OCI-LY7 (cell line): ENCODE results near the gene WDFY4. TPM values are rescaled to one million over a fixed set of nuclear protein-coding genes. Genes with fewer than 3 reads are reported as not detected.

Experiments
- BruUV-seq: library from RNA; stranded (reverse); fragments of 400-500 nt; replicated peaks from 2 replicates; lab custom pipeline; 2021; lab: Mats Ljungman, UMichigan
- CTCF ChIA-PET: fragments of 300-600 bp; sonication (Branson Sonifier 250); formaldehyde crosslinking; loops from one replicate; lab custom pipeline; 2022; ENCODE audit warnings: antibody characterized with exemption; ENCODE audit not compliant: unreplicated experiment; lab: Charles Lee
- POLR2A ChIA-PET: fragments of 300-600 bp; sonication (Branson Sonifier 250); formaldehyde crosslinking; loops from one replicate; lab custom pipeline; 2022; ENCODE audit warnings: antibody characterized with exemption; lab: Charles Lee
- DNase-seq: peaks from one replicate; pipeline ENCODE4 v3.0.0-alpha.2; 2015; ENCODE audit warnings: low spot score
- H2AFZ ChIP-seq: fragments of 200-600 bp; sonication (generic), shearing (Covaris generic); 2 replicates; pipeline ENCODE4 v1.6.1; 2014; ENCODE audit warnings: mild to moderate bottlenecking, antibody characterized with exemption, low read length, moderate library complexity
- H3K27ac ChIP-seq: fragments of 200-600 bp; sonication (generic); 2 replicates; pipeline ENCODE4 v1.5.1; 2014; ENCODE audit warnings: mixed run types, low read depth, mild to moderate bottlenecking, moderate library complexity, low read length, inconsistent platforms; ENCODE audit not compliant: poor library complexity, severe bottlenecking
- H3K36me3 ChIP-seq: fragments of 200-600 bp; sonication (generic); 2 replicates; pipeline ENCODE4 v1.6.1; 2014; ENCODE audit warnings: mild to moderate bottlenecking, antibody characterized with exemption, low read length, moderate library complexity, mixed read lengths; ENCODE audit not compliant: insufficient read depth
- H3K4me1 ChIP-seq: fragments of 200-600 bp; sonication (generic); 2 replicates; pipeline ENCODE4 v1.5.1; 2014; ENCODE audit warnings: mild to moderate bottlenecking, low read length; ENCODE audit not compliant: insufficient read depth, poor library complexity, severe bottlenecking
- H3K4me2 ChIP-seq: fragments of 200-600 bp; sonication (generic); 2 replicates; pipeline ENCODE4 v1.6.1; 2014; ENCODE audit warnings: mild to moderate bottlenecking, low read length
- H3K4me3 ChIP-seq: fragments of 200-600 bp; sonication (generic); 2 replicates; pipeline ENCODE4 v1.5.1; 2014; ENCODE audit warnings: mild to moderate bottlenecking, low read depth, low read length; ENCODE audit not compliant: poor library complexity, severe bottlenecking
- H3K79me2 ChIP-seq: fragments of 200-600 bp; sonication (generic); 2 replicates; pipeline ENCODE4 v1.6.1; 2016; ENCODE audit warnings: low read depth, mild to moderate bottlenecking, low read length, moderate library complexity, mixed read lengths; ENCODE audit not compliant: insufficient read depth
- H3K9me2 ChIP-seq: fragments of 200-600 bp; sonication (generic); 2 replicates; pipeline ENCODE4 v1.6.1; 2016; ENCODE audit warnings: mild to moderate bottlenecking, low read length, mixed read lengths; ENCODE audit not compliant: insufficient read depth
- H3K9me3 ChIP-seq: fragments of 200-600 bp; sonication (generic); 2 replicates; pipeline ENCODE4 v1.6.1; 2014; ENCODE audit warnings: mild to moderate bottlenecking, mixed run types, low read length, mixed read lengths
- H4K20me1 ChIP-seq: fragments of 200-600 bp; sonication (generic); 2 replicates; pipeline ENCODE4 v1.6.1; 2014; ENCODE audit warnings: mild to moderate bottlenecking, antibody characterized with exemption, low read length, moderate library complexity, mixed read lengths; ENCODE audit not compliant: insufficient read depth
- CTCF ChIP-seq: fragments of 200-600 bp; sonication (generic); conservative IDR thresholded peaks from 2 replicates; pipeline ENCODE4 v1.5.1; 2014; ENCODE audit warnings: mild to moderate bottlenecking, antibody characterized with exemption, low read length, moderate library complexity, mixed read lengths
- EZH2phosphoT487 ChIP-seq: fragments of 200-600 bp; sonication (generic); IDR thresholded peaks from 2 replicates; pipeline ENCODE4 v1.6.1; 2018; ENCODE audit warnings: low read depth, borderline replicate concordance, mild to moderate bottlenecking, mixed run types, antibody characterized with exemption, low read length, moderate library complexity, mixed read lengths
- intact Hi-C: fragments of 100-400 bp; cut with micrococcal nuclease; formaldehyde crosslinking; loops from one replicate; pipeline ENCODE4 v1.10.0; 2022; ENCODE audit not compliant: unreplicated experiment
- total RNA-seq, 2 experiments: library from RNA; depleted of rRNA in 1 of 2; stranded (reverse); fragments of >200 nt in 1 of 2; shearing (Covaris generic) in 1 of 2; gene quantifications; 2 replicates each; pipeline ENCODE4 v1.2.3, GENCODE V29; 2014 to 2022

WDFY4 gene
- total RNA-seq, 2 experiments from 2014 or later, result 51.5 to 85.6 TPM

- no peak overlapping the region for H3K4me2 ChIP-seq
- H3K4me3 ChIP-seq, result no peak overlapping the region
- no peak overlapping the region for H2AFZ ChIP-seq
- H3K27ac ChIP-seq, result no peak overlapping the region
- H3K9me3 ChIP-seq, result no peaks in the 10 kb centered on the region
- peaks cover 69% of the 10 kb centered on the region for H3K36me3 ChIP-seq
- ChIA-PET POLR2A (interaction anchor here (0.7 kb wide), 1 partner anchor 99 kb away, joined by 5 read pairs; no protein-coding TSS in a partner anchor), CTCF (no interaction called here)
- no peaks in the 10 kb centered on the region for H3K79me2 ChIP-seq
- DNase-seq, result no peak
- no TSS peak for BruUV-seq
- TF ChIP-seq CTCF, result no peak
- no peak for TF ChIP-seq EZH2phosphoT487
- H4K20me1 ChIP-seq, result no peaks in the 10 kb centered on the region
- intact Hi-C loops, result no loop called here
- H3K4me1 ChIP-seq, result no peaks in the 10 kb centered on the region
- H3K9me2 ChIP-seq, result no peaks in the 10 kb centered on the region
Measured at GRCh38 chr10:48970046-48970445, 285.4 kb downstream of the WDFY4 start.

DNA sequence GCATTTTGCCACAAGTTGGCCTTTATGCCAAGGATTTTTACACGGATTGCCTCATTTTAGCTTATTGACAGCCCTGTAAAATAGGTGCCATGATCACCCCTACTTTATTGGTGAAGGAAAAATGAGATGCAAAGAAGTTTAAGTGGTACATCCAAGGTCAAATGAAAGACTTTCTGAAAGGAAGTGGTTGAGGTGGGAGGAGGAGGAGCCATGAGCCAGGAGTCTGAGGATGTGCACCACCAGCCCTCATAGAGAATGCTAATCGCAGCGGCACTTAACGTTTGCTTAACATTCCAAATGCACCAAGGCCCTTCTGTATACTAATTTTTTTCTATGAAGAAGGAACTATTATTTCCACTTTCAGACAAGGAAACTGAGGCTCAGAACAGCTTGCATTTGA lies 286.0 kb downstream of the WDFY4 start:
- Histone ChIP-seq H4K20me1 (no peaks in the 10 kb centered on the region), H3K9me2 (no peaks in the 10 kb centered on the region), H3K4me2 (no peak overlapping the region), H3K36me3 (peaks cover 69% of the 10 kb centered on the region), H3K27ac (no peak overlapping the region), H3K4me3 (no peak overlapping the region), H3K4me1 (no peaks in the 10 kb centered on the region), H2AFZ (no peak overlapping the region), H3K79me2 (no peaks in the 10 kb centered on the region), H3K9me3 (no peaks in the 10 kb centered on the region)
- DNase-seq, result no peak
- ChIA-PET POLR2A (no interaction called here), CTCF (no interaction called here)
- intact Hi-C loops, result no loop called here
- no peak for TF ChIP-seq EZH2phosphoT487
- TF ChIP-seq CTCF, result no peak
- no TSS peak for BruUV-seq

- Histone ChIP-seq H3K36me3 (peaks cover 69% of the 10 kb centered on the region), H2AFZ (no peak overlapping the region), H3K79me2 (no peaks in the 10 kb centered on the region), H3K9me3 (no peaks in the 10 kb centered on the region), H3K4me2 (no peak overlapping the region), H3K9me2 (no peaks in the 10 kb centered on the region), H3K4me1 (no peaks in the 10 kb centered on the region), H3K27ac (no peak overlapping the region), H4K20me1 (no peaks in the 10 kb centered on the region), H3K4me3 (no peak overlapping the region)
- CTCF ChIA-PET, result no interaction called here
- BruUV-seq, result no TSS peak
- DNase-seq, result no peak
- POLR2A ChIA-PET, result no interaction called here
- TF ChIP-seq EZH2phosphoT487 (no peak), CTCF (no peak)
- intact Hi-C loops, result no loop called here
Measured at GRCh38 chr10:48973065-48973464, 288.4 kb downstream of the WDFY4 start.
